Measurements from ENCODE around the gene ZNF837.

Gene ZNF837

GRCh38 chr19:58326501-58326913 is 54.3 kb downstream of the ZNF837 start:
- Histone ChIP-seq H3K9ac (ENCODE audit: low read length) (peak overlapping the region; percentile 80), H3K27me3 (ENCODE audit: insufficient read depth, low read length) (no peaks in the 10 kb centered on the region), H3K4me1 (ENCODE audit: insufficient read depth, low read length, severe bottlenecking) (peaks cover 34% of the 10 kb centered on the region), H3K36me3 (ENCODE audit: insufficient read depth, low read length) (no peaks in the 10 kb centered on the region), H2AFZ (ENCODE audit: low read length) (no peak overlapping the region), H3K4me3 (ENCODE audit: low read depth, low read length, poor library complexity, severe bottlenecking) (peak overlapping the region; percentile 74), H3K27ac (ENCODE audit: low read depth, low read length, poor library complexity, severe bottlenecking) (no peak overlapping the region), H3K79me2 (ENCODE audit: insufficient read depth, low read length) (no peaks in the 10 kb centered on the region), H3F3A (ENCODE audit: insufficient read depth, low read length) (no peaks in the 10 kb centered on the region), H3K4me2 (ENCODE audit: low read length) (peak overlapping the region; percentile 71), H4K20me1 (ENCODE audit: insufficient read depth, low read length) (no peaks in the 10 kb centered on the region), H3K9me3 (ENCODE audit: low read length) (no peaks in the 10 kb centered on the region), H3K9me2 (ENCODE audit: low read depth, low read length) (no peaks in the 10 kb centered on the region)
- no peak for TF ChIP-seq EZH2 (IDR thresholded peaks at IDR 0.05; ENCODE audit: borderline replicate concordance, low read length)
- no peak for TF ChIP-seq CTCF (IDR thresholded peaks at IDR 0.05; ENCODE audit: low read length)

DNA sequence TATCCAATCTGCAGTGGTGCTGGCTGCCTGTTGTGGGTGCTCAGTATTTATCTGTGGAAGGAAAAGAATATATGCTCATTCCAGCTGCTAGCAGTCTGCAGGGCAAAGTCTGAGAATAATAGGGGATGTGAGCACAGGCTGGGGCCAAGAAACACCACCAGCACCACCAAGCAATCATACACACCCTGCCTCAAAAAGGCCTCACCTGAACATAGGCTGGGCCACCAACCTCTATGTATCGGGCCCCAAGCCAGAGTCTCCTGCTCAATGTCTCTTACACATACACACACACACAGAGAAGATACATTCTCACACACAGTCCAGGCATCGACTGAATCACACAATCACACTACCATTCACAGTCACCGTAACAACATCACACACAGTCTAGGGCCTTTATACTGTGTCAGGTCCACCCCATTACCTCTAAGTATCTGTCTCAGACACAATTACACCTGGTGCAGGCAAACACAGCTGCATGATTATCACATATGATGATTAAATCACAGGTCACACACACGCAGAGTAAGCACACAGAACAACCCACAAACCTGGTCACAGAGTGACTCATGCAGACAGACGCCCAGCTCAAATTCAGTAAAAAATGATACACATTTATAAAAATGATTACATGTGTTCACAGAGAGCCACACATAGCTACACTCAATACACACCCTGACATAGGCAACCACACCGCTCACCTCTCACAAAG is 55.4 kb downstream of the ZNF837 start:
- no peaks in the 10 kb centered on the region for H3K36me3 ChIP-seq (ENCODE audit: insufficient read depth, low read length)
- TF ChIP-seq CTCF (IDR thresholded peaks at IDR 0.05; ENCODE audit: low read length) (no peak), EZH2 (IDR thresholded peaks at IDR 0.05; ENCODE audit: borderline replicate concordance, low read length) (no peak)
- peak overlapping the region; percentile 80; the same call in 1 of the 2 replicates for H3K9ac ChIP-seq (ENCODE audit: low read length)

DNA sequence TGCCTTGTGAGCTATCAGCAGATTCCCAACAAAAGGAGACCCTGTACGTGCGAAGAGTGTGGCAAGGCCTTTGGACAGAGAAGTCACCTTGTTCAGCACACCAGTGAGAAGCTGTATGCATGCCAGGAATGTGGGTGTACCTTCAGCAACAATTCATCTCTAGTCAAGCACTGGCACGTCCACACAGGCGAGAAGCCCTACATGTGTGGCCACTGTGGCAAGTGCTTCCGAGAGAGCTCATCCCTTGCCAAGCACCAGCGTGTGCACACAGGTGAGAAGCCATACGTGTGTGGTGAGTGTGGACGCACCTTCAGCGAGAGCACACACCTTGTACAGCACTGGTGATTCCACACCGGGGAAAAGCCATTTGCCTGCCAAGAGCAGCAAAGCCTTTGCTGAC is 61.6 kb downstream of the ZNF837 start:
- H3K4me1 ChIP-seq (ENCODE audit: insufficient read depth, low read length, severe bottlenecking): no peaks in the 10 kb centered on the region
- no peaks in the 10 kb centered on the region for H4K20me1 ChIP-seq (ENCODE audit: insufficient read depth, low read length)
- H3K27me3 ChIP-seq (ENCODE audit: insufficient read depth, low read length): no peaks in the 10 kb centered on the region
- H3F3A ChIP-seq (ENCODE audit: insufficient read depth, low read length): no peaks in the 10 kb centered on the region
- H3K36me3 ChIP-seq (ENCODE audit: insufficient read depth, low read length): peaks cover 17% of the 10 kb centered on the region
- no peak overlapping the region for H3K4me2 ChIP-seq (ENCODE audit: low read length)
- H3K9me3 ChIP-seq (ENCODE audit: low read length): no peaks in the 10 kb centered on the region
- H3K27ac ChIP-seq (ENCODE audit: low read depth, low read length, poor library complexity, severe bottlenecking): no peak overlapping the region
- no peak overlapping the region for H2AFZ ChIP-seq (ENCODE audit: low read length)
- H3K9me2 ChIP-seq (ENCODE audit: low read depth, low read length): no peaks in the 10 kb centered on the region
- no peak overlapping the region for H3K4me3 ChIP-seq (ENCODE audit: low read depth, low read length, poor library complexity, severe bottlenecking)
- TF ChIP-seq CTCF (IDR thresholded peaks at IDR 0.05; ENCODE audit: low read length) (no peak), EZH2 (IDR thresholded peaks at IDR 0.05; ENCODE audit: borderline replicate concordance, low read length) (no peak)
- H3K79me2 ChIP-seq (ENCODE audit: insufficient read depth, low read length): no peaks in the 10 kb centered on the region
- no peak overlapping the region for H3K9ac ChIP-seq (ENCODE audit: low read length)

More for the DNA sequence above, 55.4 kb downstream of the ZNF837 start:
- no peaks in the 10 kb centered on the region for H3K27me3 ChIP-seq (ENCODE audit: insufficient read depth, low read length)
- peaks cover 34% of the 10 kb centered on the region for H3K4me1 ChIP-seq (ENCODE audit: insufficient read depth, low read length, severe bottlenecking)
- H2AFZ ChIP-seq (ENCODE audit: low read length): no peak overlapping the region
- H3K9me3 ChIP-seq (ENCODE audit: low read length): no peaks in the 10 kb centered on the region
- no peaks in the 10 kb centered on the region for H3K9me2 ChIP-seq (ENCODE audit: low read depth, low read length)
- H3K79me2 ChIP-seq (ENCODE audit: insufficient read depth, low read length): no peaks in the 10 kb centered on the region
- H3F3A ChIP-seq (ENCODE audit: insufficient read depth, low read length): no peaks in the 10 kb centered on the region
- H3K27ac ChIP-seq (ENCODE audit: low read depth, low read length, poor library complexity, severe bottlenecking): peak overlapping the region; percentile 5
- peak overlapping the region; percentile 74 for H3K4me3 ChIP-seq (ENCODE audit: low read depth, low read length, poor library complexity, severe bottlenecking)
- H4K20me1 ChIP-seq (ENCODE audit: insufficient read depth, low read length): no peaks in the 10 kb centered on the region
- H3K4me2 ChIP-seq (ENCODE audit: low read length): peak overlapping the region; percentile 71
